Measurements from ENCODE around the gene ELMOD3. TPM values are rescaled to one million over a fixed set of nuclear protein-coding genes. Genes with fewer than 3 reads are reported as not detected.

ELMOD3 gene
- total and polyA plus RNA-seq, 2 of the 8 experiments (the other 6 are each of a cell fraction or from before 2014, with no cell fraction given): 8.5 to 10.2 TPM

GRCh38 chr2:85399183-85399455 lies 44.5 kb downstream of the ELMOD3 start:
- no peak overlapping the region for H3K4ac ChIP-seq (replicated peaks; ENCODE audit: insufficient read length, low read depth, low read length)
- H2BK15ac ChIP-seq (ENCODE audit: low read length): no peak overlapping the region
- no peak overlapping the region for H3K4me3 ChIP-seq (ENCODE audit: extremely low read depth in 1 of 4, insufficient read depth in 2 of 4, low read depth in 3 of 4, low read length in 4 of 4)
- no peak overlapping the region for H3K4me2 ChIP-seq (ENCODE audit: insufficient read depth in 1 of 2, low read depth in 2 of 2, low read length in 2 of 2)
- no peak overlapping the region for H3K56ac ChIP-seq (replicated peaks; ENCODE audit: insufficient read length, low read depth, low read length)
- FAIRE-seq (no peak), DNase-seq (ENCODE audit: low read depth in 1 of 2, low spot score in 2 of 2) (no peak)
- 95% methylated on average over 8 of the region's 8 CpGs; no CpG with 5 or more reads in 1 of the 2 experiments for WGBS, 2 experiments (ENCODE audit: extremely low coverage in 1 of 2, insufficient coverage in 1 of 2, insufficient read length in 1 of 2, insufficient replicate concordance in 2 of 2, low coverage in 1 of 2, low lambda C conversion rate in 2 of 2, missing lambda C conversion rate in 1 of 2)
- no peaks in the 10 kb centered on the region for H4K20me1 ChIP-seq (replicated peaks in 1 of 2; ENCODE audit: control insufficient read depth in 1 of 2, insufficient read depth in 2 of 2, low read length in 2 of 2)
- H3K23ac ChIP-seq (ENCODE audit: insufficient read length): no peak overlapping the region
- no peak overlapping the region for H4K91ac ChIP-seq (replicated peaks; ENCODE audit: insufficient read length, low read length)
- no peak overlapping the region for H4K8ac ChIP-seq (ENCODE audit: extremely low read depth, insufficient read depth, low read length)
- no peak overlapping the region for H2BK5ac ChIP-seq (ENCODE audit: low read depth, low read length)
- 0 out of 4 replicates have a peak, but pooled peaks cover 0 to 2% of the 10 kb centered on the region in 2 experiments for H3K9me3 ChIP-seq (ENCODE audit: insufficient read depth in 2 of 2, low read depth in 1 of 2, low read length in 1 of 2)
- H3K79me2 ChIP-seq (ENCODE audit: control insufficient read depth in 1 of 2, insufficient read depth in 2 of 2, low read length in 2 of 2): no peaks in the 10 kb centered on the region; a peak in 1 of 4 replicates
- ChIA-PET POLR2A (ENCODE audit: partially characterized antibody) (interaction anchor here (1.1 to 25.0 kb wide), 5 partner anchors 9 to 146 kb away, joined by 3 to 396 read pairs (median 3); partner anchors contain the start of genes ELMOD3, MAT2A and RETSAT), CTCF (ENCODE audit: partially characterized antibody) (interaction anchor here (0.9 to 4.7 kb wide), 5 partner anchors 8 to 153 kb away, joined by 4 to 31 read pairs (median 4); partner anchors contain the start of gene MAT2A)
- no peak overlapping the region for H2AK5ac ChIP-seq (ENCODE audit: low read depth, low read length)
- no peak overlapping the region for H2AFZ ChIP-seq (ENCODE audit: low read length)
- H2BK120ac ChIP-seq (replicated peaks; ENCODE audit: low read depth, low read length): no peak overlapping the region
- TF ChIP-seq TEAD4 (IDR thresholded peaks at IDR 0.05; ENCODE audit: low read depth, low read length): no peak
- H3K27ac ChIP-seq (ENCODE audit: low read depth, low read length): no peak overlapping the region
- no peak overlapping the region for H4K5ac ChIP-seq (ENCODE audit: insufficient read length, low read depth, low read length)
- H2BK20ac ChIP-seq (ENCODE audit: low read length): no peak overlapping the region
- H3K18ac ChIP-seq (ENCODE audit: extremely low read depth, low read length): no peak overlapping the region
- peaks cover 0 to 6% (median under 1%) of the 10 kb centered on the region in 4 experiments; a peak in 2 of 7 replicates for H3K4me1 ChIP-seq (replicated peaks in 1 of 4; ENCODE audit: control insufficient read depth in 3 of 4, insufficient read depth in 4 of 4, low read length in 3 of 4)
- H2BK12ac ChIP-seq (ENCODE audit: low read depth, low read length): no peak overlapping the region
- no peaks in the 10 kb centered on the region for H3K23me2 ChIP-seq (ENCODE audit: low read depth, low read length)
- H3K79me1 ChIP-seq (ENCODE audit: low read depth, low read length): peaks cover 2% of the 10 kb centered on the region; the same call in 1 of the 2 replicates
- H3K27me3 ChIP-seq (replicated peaks in 1 of 4; ENCODE audit: control insufficient read depth in 3 of 4, extremely low read depth in 1 of 4, insufficient read depth in 3 of 4, low read length in 3 of 4): no peaks in the 10 kb centered on the region
- H3K14ac ChIP-seq (ENCODE audit: insufficient read length): no peak overlapping the region
- H3K9ac ChIP-seq (replicated peaks in 1 of 4; ENCODE audit: extremely low read depth in 1 of 4, low read depth in 3 of 4, low read length in 3 of 4): no peak overlapping the region
- H3K36me3 ChIP-seq (ENCODE audit: control insufficient read depth in 2 of 4, insufficient read depth in 4 of 4, low read length in 3 of 4): peaks cover 0 to 3% (median 0%) of the 10 kb centered on the region in 4 experiments; a peak in 2 of 8 replicates

Data from H1 (cell line).